Mesenchymal stem cell (in vitro differentiated cells and primary cell): Measurements from ENCODE around the gene DPP6.
"Not testable (repeated sequence)": the region's sequence is repeated elsewhere in the genome, so short reads cannot be mapped to it uniquely, and the experiment has no call there.

Source experiments
- DNase-seq: peaks from one replicate; pipeline ENCODE4 v3.0.0-alpha.2; 2013
- H2AFZ ChIP-seq: one replicate; pipeline ENCODE4 v1.6.1; 2013; ENCODE audit warnings: low read depth, mild to moderate bottlenecking, control low read depth, inconsistent platforms, low read length, moderate library complexity
- H2AK5ac ChIP-seq: 2 replicates; pipeline ENCODE4 v1.6.1; 2013; ENCODE audit warnings: low read length, moderate library complexity, mild to moderate bottlenecking, inconsistent platforms; ENCODE audit not compliant: severe bottlenecking
- H2BK120ac ChIP-seq: one replicate; pipeline ENCODE4 v1.6.1; 2013; ENCODE audit warnings: low read depth, mild to moderate bottlenecking, inconsistent platforms, low read length, moderate library complexity
- H2BK12ac ChIP-seq, 2 experiments: one replicate each; pipeline ENCODE4 v1.6.1; 2013; ENCODE audit warnings: inconsistent platforms in 2 of 2, low read length in 2 of 2, mild to moderate bottlenecking in 2 of 2, moderate library complexity in 2 of 2, control low read depth in 1 of 2
- H2BK15ac ChIP-seq: one replicate; pipeline ENCODE4 v1.6.1; 2013; ENCODE audit warnings: mild to moderate bottlenecking, low read depth, inconsistent platforms; ENCODE audit not compliant: poor library complexity, severe bottlenecking
- H2BK5ac ChIP-seq: 2 replicates; pipeline ENCODE4 v1.6.1; 2013; ENCODE audit warnings: low read depth, mild to moderate bottlenecking, low read length, control low read depth, inconsistent platforms; ENCODE audit not compliant: poor library complexity, severe bottlenecking
- H3K14ac ChIP-seq, 2 experiments: one replicate each; pipeline ENCODE4 v1.6.1; 2013; ENCODE audit warnings: inconsistent platforms in 2 of 2, low read length in 2 of 2, control low read depth in 1 of 2, mild to moderate bottlenecking in 1 of 2, moderate library complexity in 1 of 2
- H3K18ac ChIP-seq, 2 experiments: one replicate each; pipeline ENCODE4 v1.6.1; 2013; ENCODE audit warnings: inconsistent platforms in 2 of 2, low read length in 2 of 2, control low read depth in 1 of 2, low read depth in 1 of 2, mild to moderate bottlenecking in 1 of 2
- H3K23ac ChIP-seq, 2 experiments: one replicate each; pipeline ENCODE4 v1.6.1; 2013; ENCODE audit warnings: inconsistent platforms in 2 of 2, low read length in 2 of 2, mild to moderate bottlenecking in 2 of 2, moderate library complexity in 2 of 2, control low read depth in 1 of 2
- H3K27ac ChIP-seq: 2 replicates; pipeline ENCODE4 v1.5.1; 2013; ENCODE audit warnings: mild to moderate bottlenecking, moderate library complexity, low read length, control low read depth, inconsistent platforms; ENCODE audit not compliant: poor library complexity, severe bottlenecking
- H3K27me3 ChIP-seq, 2 experiments: 2 replicates each; pipeline versions ENCODE4 v1.6.1 to v1.7.0; 2013; ENCODE audit warnings: low read length in 2 of 2, mild to moderate bottlenecking in 2 of 2, moderate library complexity in 2 of 2, control low read depth in 1 of 2, inconsistent platforms in 1 of 2; ENCODE audit not compliant: control insufficient read depth in 1 of 2, insufficient read depth in 1 of 2
- H3K36me3 ChIP-seq, 2 experiments: 2 replicates each; pipeline versions ENCODE4 v1.6.1 to v1.7.0; 2013; ENCODE audit warnings: low read length in 2 of 2, control low read depth in 1 of 2, inconsistent platforms in 1 of 2, low read depth in 1 of 2, mild to moderate bottlenecking in 1 of 2; ENCODE audit not compliant: insufficient read depth in 2 of 2, control insufficient read depth in 1 of 2
- H3K4ac ChIP-seq, 2 experiments: one replicate each; pipeline ENCODE4 v1.6.1; 2013; ENCODE audit warnings: inconsistent platforms in 2 of 2, low read length in 2 of 2, mild to moderate bottlenecking in 2 of 2, moderate library complexity in 2 of 2, control low read depth in 1 of 2, low read depth in 1 of 2
- H3K4me1 ChIP-seq: 2 replicates; pipeline ENCODE4 v1.6.1; 2013; ENCODE audit warnings: low read depth, low read length, control low read depth; ENCODE audit not compliant: control insufficient read depth, insufficient read depth
- H3K4me2 ChIP-seq: 2 replicates; pipeline ENCODE4 v1.6.1; 2013; ENCODE audit warnings: low read length, mild to moderate bottlenecking, inconsistent platforms; ENCODE audit not compliant: poor library complexity, severe bottlenecking
- H3K4me3 ChIP-seq, 2 experiments: 2 replicates each; pipeline versions ENCODE4 v1.5.1 to v1.7.0; 2013; ENCODE audit warnings: low read length in 2 of 2, mild to moderate bottlenecking in 2 of 2, control low read depth in 1 of 2, low read depth in 1 of 2; ENCODE audit not compliant: insufficient read depth in 1 of 2
- H3K79me1 ChIP-seq: replicated peaks from 2 replicates; pipeline ENCODE4 v1.6.1; 2013; ENCODE audit warnings: mild to moderate bottlenecking, control low read depth, low read length, inconsistent platforms; ENCODE audit not compliant: poor library complexity, severe bottlenecking
- H3K9ac ChIP-seq: 2 replicates; pipeline ENCODE4 v1.7.0; 2013; ENCODE audit warnings: mild to moderate bottlenecking, low read length, moderate library complexity
- H3K9me3 ChIP-seq: 2 replicates; pipeline ENCODE4 v1.7.0; 2013; ENCODE audit warnings: mild to moderate bottlenecking, low read length; ENCODE audit not compliant: control insufficient read depth
- H4K8ac ChIP-seq: one replicate; pipeline ENCODE4 v1.6.1; 2013; ENCODE audit warnings: inconsistent platforms, mild to moderate bottlenecking, low read length, moderate library complexity
- H4K91ac ChIP-seq: one replicate; pipeline ENCODE4 v1.6.1; 2013; ENCODE audit warnings: mild to moderate bottlenecking, low read length, inconsistent platforms
- WGBS: methylation state at CpG from one replicate; pipeline ENCODE4 v1.1.7; 2013; ENCODE audit warnings: mixed read lengths; 5-methylcytosine and 5-hydroxymethylcytosine counted together

The DPP6 gene

DNA sequence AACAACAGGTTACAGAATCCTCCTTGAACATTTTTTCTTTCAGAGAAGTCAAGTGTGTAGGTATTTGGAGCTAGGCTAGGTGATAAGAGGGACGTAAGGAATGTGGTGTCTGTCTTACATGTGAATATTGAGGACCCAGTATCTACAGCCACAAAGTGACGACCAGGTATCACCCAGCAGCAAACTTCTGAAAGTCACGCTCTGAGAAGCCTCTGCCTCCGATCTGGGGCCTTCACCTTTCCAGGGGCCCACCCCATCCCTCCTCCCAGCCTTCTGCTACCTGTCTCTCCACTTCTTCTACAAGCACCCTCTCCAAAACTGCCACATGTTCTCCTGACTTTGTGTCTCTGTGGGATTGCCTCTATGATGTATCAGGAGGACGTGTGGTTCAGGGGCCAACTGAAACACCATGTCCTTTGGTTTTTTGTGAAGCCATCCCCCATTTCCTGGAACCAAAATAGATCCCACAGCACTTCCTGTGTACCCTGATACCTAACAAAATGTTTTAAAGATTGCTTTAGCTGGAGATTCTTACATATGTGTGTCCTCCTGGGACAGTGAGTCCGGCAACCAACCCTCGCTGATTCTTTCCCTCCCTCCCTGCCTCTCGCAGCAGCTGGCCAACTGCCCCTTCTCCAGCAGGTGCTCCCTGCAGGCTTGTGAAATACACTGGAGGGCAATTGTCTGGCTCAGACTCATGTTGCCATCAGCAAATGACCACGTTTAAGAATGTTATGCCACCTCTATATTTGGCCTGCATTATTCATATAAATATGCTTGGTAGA is 93.9 kb downstream of the DPP6 start:
- not testable (repeated sequence) for H2BK15ac ChIP-seq, H2BK120ac ChIP-seq, H3K18ac ChIP-seq, H3K27ac ChIP-seq, H2BK12ac ChIP-seq, H2AFZ ChIP-seq, H3K4me1 ChIP-seq, H3K4me3 ChIP-seq, H3K14ac ChIP-seq, DNase-seq, H3K4ac ChIP-seq, H3K4me2 ChIP-seq, H3K36me3 ChIP-seq, H3K23ac ChIP-seq, H3K9ac ChIP-seq, H2AK5ac ChIP-seq, H4K8ac ChIP-seq, H3K79me1 ChIP-seq, H3K9me3 ChIP-seq, H4K91ac ChIP-seq, H2BK5ac ChIP-seq, H3K27me3 ChIP-seq
- 97% methylated on average over 3 of the region's 9 CpGs for WGBS

DNA sequence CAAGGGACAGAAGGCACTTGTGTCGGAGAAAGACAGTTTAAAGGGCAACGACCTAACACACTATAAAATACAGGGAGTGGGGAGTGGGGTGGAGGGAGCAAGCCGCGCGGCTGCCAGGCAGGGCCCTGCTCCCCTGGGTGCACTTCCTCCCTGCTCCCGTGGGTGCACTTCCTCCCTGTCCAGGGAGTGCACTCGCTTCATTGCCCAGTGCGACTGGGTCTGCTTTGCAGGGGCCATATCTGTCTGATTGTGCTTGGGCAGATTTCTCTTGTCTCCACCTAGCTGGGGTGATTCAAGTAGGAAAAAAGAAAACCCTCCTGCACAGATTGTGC is 94.5 kb downstream of the DPP6 start:
- H3K14ac ChIP-seq, H3K36me3 ChIP-seq, H3K9me3 ChIP-seq, H4K8ac ChIP-seq, H2BK12ac ChIP-seq, H4K91ac ChIP-seq, H2BK5ac ChIP-seq, H3K4me2 ChIP-seq, DNase-seq, H3K4me3 ChIP-seq, H3K18ac ChIP-seq, H3K27ac ChIP-seq, H2AK5ac ChIP-seq, H2AFZ ChIP-seq, H3K4ac ChIP-seq, H3K79me1 ChIP-seq, H3K27me3 ChIP-seq, H3K9ac ChIP-seq, H3K23ac ChIP-seq, H3K4me1 ChIP-seq, H2BK120ac ChIP-seq, H2BK15ac ChIP-seq: not testable (repeated sequence)
- WGBS = no CpG with 5 or more reads among the region's 8 CpGs

DNA sequence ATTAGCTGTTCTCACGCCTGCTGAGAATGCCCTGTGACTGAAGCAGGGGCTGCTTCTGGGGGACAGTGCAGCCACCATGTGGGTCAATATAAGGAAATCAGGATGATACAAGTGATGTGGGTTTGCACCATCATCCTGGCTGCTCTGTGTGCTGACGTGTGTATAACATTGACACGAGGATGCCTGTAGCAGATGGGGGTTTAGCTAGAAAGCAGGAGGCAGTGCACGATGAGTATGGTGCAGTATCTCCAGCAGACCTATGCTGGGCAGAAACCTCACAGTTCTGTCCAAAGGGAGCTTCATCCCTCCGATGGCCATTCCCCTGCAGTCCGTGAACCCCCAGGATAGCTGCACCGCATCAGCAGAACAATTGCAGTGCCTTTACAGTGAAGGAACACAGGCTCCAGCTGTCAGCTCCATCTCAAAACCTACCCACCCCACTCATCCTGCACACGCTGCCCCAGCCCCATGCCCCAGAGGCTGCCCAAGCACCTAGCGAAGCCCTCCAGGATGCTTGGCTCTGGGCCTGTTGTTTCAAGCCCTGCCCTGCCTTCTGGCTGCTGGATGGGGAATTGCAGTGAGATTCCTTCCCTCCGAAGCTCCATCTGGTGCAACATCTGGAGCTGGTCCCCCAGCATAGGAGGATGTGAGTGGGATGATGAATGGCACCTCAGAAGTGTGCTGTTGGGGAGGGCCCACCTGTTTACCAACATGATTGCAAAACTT is 96.8 kb downstream of the DPP6 start:
- DNase-seq, H2BK5ac ChIP-seq, H3K9me3 ChIP-seq, H3K27ac ChIP-seq, H3K4me1 ChIP-seq, H4K8ac ChIP-seq, H3K9ac ChIP-seq, H2BK120ac ChIP-seq, H3K23ac ChIP-seq, H3K36me3 ChIP-seq, H2AFZ ChIP-seq, H3K4me2 ChIP-seq, H3K4ac ChIP-seq, H2BK15ac ChIP-seq, H3K4me3 ChIP-seq, H3K27me3 ChIP-seq, H3K14ac ChIP-seq, H4K91ac ChIP-seq, H2AK5ac ChIP-seq, H3K79me1 ChIP-seq, H3K18ac ChIP-seq, H2BK12ac ChIP-seq: not testable (repeated sequence)
- 66% methylated on average over 3 of the region's 10 CpGs for WGBS

- H3K4me3 ChIP-seq, H2BK15ac ChIP-seq, H3K18ac ChIP-seq, DNase-seq, H2BK5ac ChIP-seq, H3K4me2 ChIP-seq, H3K9ac ChIP-seq, H2AK5ac ChIP-seq, H3K9me3 ChIP-seq, H3K27me3 ChIP-seq, H3K14ac ChIP-seq, H3K4me1 ChIP-seq, H4K91ac ChIP-seq, H3K27ac ChIP-seq, H3K79me1 ChIP-seq, H3K23ac ChIP-seq, H3K4ac ChIP-seq, H2BK120ac ChIP-seq, H4K8ac ChIP-seq, H2AFZ ChIP-seq, H2BK12ac ChIP-seq, H3K36me3 ChIP-seq: not testable (repeated sequence)
- 89% methylated on average over 9 of the region's 9 CpGs for WGBS
Measured at GRCh38 chr7:154150656-154151055, 98.5 kb downstream of the DPP6 start.
